AG10803 (cell line): ENCODE data around the gene ABCD3.

Experiments
- DNase-seq: peaks from one replicate; pipeline ENCODE4 v3.0.0; 2010; ENCODE audit warnings: low read depth
- H3K4me3 ChIP-seq: 2 replicates; pipeline ENCODE4 v1.5.1; 2011; ENCODE audit warnings: mild to moderate bottlenecking, low read length, control low read depth
- TF ChIP-seq, protein P1 (sequence below): conservative IDR thresholded peaks from 2 replicates; pipeline ENCODE4 v1.5.1; 2011; ENCODE audit warnings: mild to moderate bottlenecking, low read length, control low read depth, inconsistent platforms

ABCD3 gene

DNA sequence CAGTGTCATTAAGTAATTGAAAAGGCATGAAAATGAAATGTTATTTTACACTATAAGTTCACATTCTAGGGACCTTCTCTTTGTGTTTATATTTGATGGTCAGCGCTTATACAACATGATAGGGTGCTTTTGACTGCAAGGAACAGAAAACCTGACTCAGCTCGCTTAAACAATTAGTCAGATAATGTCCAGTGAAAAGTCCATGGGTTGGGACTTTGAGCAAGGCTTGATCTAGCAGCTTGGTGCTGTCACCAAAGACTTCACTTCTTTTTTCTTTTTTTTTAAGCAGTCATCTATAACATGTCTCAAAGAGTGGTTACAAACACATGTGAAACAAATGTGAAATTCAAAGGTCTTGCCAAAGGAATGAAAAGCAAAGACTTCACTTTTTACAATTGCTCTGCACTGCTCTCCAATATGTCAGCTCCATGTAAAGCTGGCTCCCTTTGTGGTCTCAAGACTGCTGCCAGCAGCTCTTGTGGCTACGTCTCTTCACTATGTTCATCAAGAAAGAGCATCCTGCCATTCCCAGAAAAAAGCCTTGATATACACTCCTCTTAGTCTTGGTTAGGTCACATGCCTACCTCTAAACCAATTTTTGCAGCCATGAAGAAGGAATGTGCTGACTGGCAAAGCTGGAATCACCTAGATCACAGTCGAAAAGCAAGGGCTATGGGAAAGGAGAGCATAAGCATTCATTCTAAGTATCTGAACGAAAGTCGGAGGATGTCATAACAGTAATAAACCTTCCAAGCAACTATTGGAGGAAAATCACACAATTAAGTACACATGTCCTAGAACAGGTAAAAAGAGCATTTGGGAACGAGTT, 108.2 kb downstream of the ABCD3 start:
- peak; percentile 73 for DNase-seq
- H3K4me3 ChIP-seq = no peak overlapping the region
- TF ChIP-seq, protein P1, sequence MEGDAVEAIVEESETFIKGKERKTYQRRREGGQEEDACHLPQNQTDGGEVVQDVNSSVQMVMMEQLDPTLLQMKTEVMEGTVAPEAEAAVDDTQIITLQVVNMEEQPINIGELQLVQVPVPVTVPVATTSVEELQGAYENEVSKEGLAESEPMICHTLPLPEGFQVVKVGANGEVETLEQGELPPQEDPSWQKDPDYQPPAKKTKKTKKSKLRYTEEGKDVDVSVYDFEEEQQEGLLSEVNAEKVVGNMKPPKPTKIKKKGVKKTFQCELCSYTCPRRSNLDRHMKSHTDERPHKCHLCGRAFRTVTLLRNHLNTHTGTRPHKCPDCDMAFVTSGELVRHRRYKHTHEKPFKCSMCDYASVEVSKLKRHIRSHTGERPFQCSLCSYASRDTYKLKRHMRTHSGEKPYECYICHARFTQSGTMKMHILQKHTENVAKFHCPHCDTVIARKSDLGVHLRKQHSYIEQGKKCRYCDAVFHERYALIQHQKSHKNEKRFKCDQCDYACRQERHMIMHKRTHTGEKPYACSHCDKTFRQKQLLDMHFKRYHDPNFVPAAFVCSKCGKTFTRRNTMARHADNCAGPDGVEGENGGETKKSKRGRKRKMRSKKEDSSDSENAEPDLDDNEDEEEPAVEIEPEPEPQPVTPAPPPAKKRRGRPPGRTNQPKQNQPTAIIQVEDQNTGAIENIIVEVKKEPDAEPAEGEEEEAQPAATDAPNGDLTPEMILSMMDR = no peak

DNA sequence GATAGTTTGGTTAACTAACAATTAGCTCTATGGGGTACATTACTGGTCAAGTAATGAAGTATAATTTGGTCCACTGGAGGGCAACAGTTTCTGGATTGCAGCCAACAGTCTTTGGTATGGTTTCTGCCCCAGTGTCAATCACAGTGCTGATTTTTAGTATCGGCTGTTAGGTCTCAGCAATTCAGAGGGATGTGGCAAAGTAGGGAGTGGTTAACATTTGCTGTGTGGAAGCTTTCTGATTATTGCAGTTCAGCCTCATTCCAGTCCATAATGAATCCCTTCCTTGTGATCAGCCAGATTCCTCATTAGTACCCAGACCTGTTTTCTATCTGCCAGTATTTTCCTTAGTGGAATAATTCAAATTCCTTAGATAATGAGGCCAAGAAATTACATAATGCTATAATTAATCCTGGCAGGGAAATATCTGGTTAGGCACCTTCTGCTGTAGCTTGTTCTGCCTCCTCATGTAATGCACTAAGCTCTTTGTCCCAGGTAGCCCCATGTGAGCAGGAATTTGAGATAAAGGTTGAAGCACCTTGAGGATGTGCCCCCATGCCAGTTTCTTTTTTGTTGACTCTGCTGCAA, 109.3 kb downstream of the ABCD3 start:
- TF ChIP-seq, protein P1 = peak; percentile 27
- H3K4me3 ChIP-seq = no peak overlapping the region
- DNase-seq = peak; percentile 76

DNA sequence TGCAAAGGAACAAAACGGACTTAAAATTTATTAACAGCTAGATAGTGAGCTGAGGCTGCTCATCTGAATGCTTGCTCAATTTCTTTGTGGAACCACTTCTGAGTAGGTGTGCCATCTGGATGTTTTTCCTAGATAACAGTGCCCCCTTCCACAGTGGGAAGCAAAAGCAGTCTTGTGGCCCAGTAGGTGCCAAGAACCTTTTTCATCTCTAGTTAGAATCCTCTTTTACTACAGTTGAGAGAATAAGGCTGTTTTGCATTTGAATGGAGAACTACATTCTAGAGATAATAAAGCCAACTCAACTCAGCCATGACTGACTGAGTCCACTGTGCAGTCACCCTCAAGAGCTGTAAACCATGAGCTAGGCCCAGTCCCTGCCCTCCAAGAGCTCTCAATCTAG, 110.1 kb downstream of the ABCD3 start:
- TF ChIP-seq, protein P1 = peak; percentile 19; the same call in 1 of the 2 replicates
- H3K4me3 ChIP-seq = no peak overlapping the region
- peak; percentile 34 for DNase-seq

DNA sequence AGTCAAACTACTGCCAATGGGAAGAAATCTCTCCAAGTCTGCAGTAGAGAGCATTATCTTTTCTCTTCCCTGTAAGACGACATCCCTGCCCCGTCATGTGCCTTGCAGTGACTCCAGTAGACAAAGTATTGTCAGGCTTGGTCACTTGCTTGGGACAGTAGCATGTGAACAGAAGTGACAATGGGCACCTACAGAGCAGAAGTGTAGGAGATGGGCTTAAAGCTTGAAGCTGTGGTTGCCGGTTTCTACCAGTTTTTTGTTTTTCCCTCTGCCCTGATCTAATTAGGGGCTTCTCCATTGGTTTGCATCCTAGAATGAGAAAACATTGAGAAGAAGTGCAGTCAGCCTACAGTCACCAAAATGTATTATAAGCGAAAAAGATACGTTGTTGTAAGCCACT, 110.6 kb downstream of the ABCD3 start:
- DNase-seq = no peak
- no peak overlapping the region for H3K4me3 ChIP-seq
- TF ChIP-seq, protein P1 = no peak

DNA sequence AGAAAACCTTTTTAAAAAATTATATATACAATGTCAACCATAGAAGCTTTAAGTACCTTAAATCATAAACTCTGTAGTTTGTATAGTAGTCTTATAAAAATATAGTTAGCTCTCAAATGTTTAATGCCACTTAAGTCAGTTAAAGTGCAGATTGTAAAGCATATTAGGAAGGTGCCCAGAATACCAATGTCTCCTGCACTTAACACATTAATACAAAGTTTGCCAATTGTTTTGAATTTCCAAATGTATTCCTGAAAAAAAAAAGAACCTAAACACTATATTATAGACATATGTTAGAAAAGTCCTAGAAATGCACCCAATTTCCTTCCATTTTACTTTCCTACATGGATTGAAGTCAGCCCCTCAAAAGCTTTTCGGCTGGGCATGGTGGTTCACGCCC, 111.2 kb downstream of the ABCD3 start:
- no peak for DNase-seq
- TF ChIP-seq, protein P1 = no peak
- H3K4me3 ChIP-seq = no peak overlapping the region

DNA sequence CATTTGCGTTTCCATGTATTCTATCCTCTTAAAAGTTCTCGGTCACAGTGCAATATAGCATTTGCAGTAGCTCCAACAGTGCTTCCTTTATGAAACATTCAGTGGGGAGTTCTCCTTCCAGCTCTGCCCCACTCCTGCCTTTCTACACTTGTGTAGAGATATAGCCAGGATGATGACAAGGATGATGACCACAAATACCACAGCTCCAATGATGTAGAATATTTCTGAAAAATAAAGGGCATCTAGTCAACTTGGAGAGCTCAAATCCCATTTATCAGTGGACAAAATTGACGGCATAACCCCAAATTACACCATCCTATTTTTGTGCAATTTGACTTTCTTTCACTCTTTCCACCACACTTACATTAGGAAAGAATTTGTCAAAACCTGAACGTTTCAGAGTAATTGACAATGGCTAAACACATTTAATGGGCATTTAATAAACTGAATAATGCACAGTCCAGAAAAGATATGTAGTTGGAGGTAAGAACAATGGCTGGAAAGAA, 112.2 kb downstream of the ABCD3 start:
- TF ChIP-seq, protein P1 = no peak
- peak; percentile 50 for DNase-seq

GRCh38 chr1:94531664-94532063, 113.5 kb downstream of the ABCD3 start:
- TF ChIP-seq, protein P1 = no peak
- no peak overlapping the region for H3K4me3 ChIP-seq
- DNase-seq = no peak

More for the DNA sequence above, 112.2 kb downstream of the ABCD3 start:
- H3K4me3 ChIP-seq = no peak overlapping the region
